KMS-11 (cell line): Measurements from ENCODE around the gene EIF3I.
A peak's percentile ranks its signal among the peaks of the same experiment; 100 is the strongest.

ENCODE experiments used
- H2AFZ ChIP-seq: fragments of 200-600 bp; sonication (generic); 2 replicates; pipeline ENCODE4 v1.6.1; 2016; ENCODE audit warnings: antibody characterized with exemption, mixed run types, low read depth
- H3K27ac ChIP-seq: fragments of 200-600 bp; sonication (generic); 2 replicates; pipeline ENCODE4 v1.6.1; 2016; ENCODE audit warnings: mild to moderate bottlenecking, mixed run types
- H3K27me3 ChIP-seq: fragments of 200-600 bp; sonication (generic); 2 replicates; pipeline ENCODE4 v1.6.1; 2017; ENCODE audit warnings: mild to moderate bottlenecking, low read depth, mixed run types, moderate library complexity; ENCODE audit not compliant: insufficient read depth
- H3K36me3 ChIP-seq: fragments of 200-600 bp; sonication (generic); 2 replicates; pipeline ENCODE4 v1.6.1; 2017; ENCODE audit warnings: mild to moderate bottlenecking, mixed run types; ENCODE audit not compliant: insufficient read depth
- H3K4me1 ChIP-seq: fragments of 200-600 bp; sonication (generic); 2 replicates; pipeline ENCODE4 v1.6.1; 2016; ENCODE audit warnings: mild to moderate bottlenecking, low read depth, mixed run types; ENCODE audit not compliant: poor library complexity, severe bottlenecking
- H3K4me2 ChIP-seq: fragments of 200-600 bp; sonication (generic); 2 replicates; pipeline ENCODE4 v1.7.0; 2016; ENCODE audit warnings: mild to moderate bottlenecking, mixed run types
- H3K4me3 ChIP-seq: fragments of 200-600 bp; sonication (generic); IDR thresholded peaks from 2 replicates; pipeline ENCODE4 v1.6.1; 2017; ENCODE audit warnings: low read depth, low read length, mixed read lengths; ENCODE audit not compliant: insufficient read depth
- H3K79me2 ChIP-seq: fragments of 200-600 bp; sonication (generic); 2 replicates; pipeline ENCODE4 v1.6.1; 2016; ENCODE audit warnings: low read depth, mixed run types; ENCODE audit not compliant: insufficient read depth
- H3K9ac ChIP-seq: fragments of 200-600 bp; sonication (generic); 2 replicates; pipeline ENCODE4 v1.6.1; 2016; ENCODE audit warnings: mild to moderate bottlenecking, mixed run types
- H4K20me1 ChIP-seq: fragments of 200-600 bp; sonication (generic); 2 replicates; pipeline ENCODE4 v1.6.1; 2016; ENCODE audit warnings: mild to moderate bottlenecking, mixed run types; ENCODE audit not compliant: insufficient read depth
- TF ChIP-seq, protein P1 (sequence below): fragments of 200-600 bp; sonication (generic); conservative IDR thresholded peaks from 2 replicates; pipeline ENCODE4 v1.6.1; 2017; ENCODE audit warnings: low read depth, mild to moderate bottlenecking, antibody characterized with exemption, low read length, moderate library complexity, mixed read lengths

EIF3I gene

DNA sequence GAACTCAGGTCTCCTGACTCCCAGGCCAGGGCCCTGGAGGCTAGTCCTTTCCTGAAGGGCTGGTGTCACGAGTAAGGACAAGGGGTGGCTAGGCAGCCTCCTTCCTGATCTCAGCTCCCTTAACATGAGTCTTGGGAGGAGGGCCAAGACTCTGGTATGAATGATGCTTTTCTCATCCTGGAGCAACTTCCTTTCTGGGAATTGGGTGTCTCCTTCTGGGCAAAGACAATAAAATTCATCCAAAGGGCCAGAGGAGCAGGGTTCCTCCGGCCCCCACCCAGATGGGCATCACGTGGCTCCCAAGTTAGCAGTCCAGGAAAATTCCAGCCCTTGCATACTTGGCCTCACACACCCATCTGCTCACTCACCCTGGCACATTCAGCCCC is 24.7 kb downstream of the EIF3I start, which contains the start of gene FAM167B:
Gene FAM167B (plus strand): TSS at position 335 of the 386 bp plus-strand sequence. CDS start 200 bp downstream, outside the sequence.
- TF ChIP-seq, protein P1, sequence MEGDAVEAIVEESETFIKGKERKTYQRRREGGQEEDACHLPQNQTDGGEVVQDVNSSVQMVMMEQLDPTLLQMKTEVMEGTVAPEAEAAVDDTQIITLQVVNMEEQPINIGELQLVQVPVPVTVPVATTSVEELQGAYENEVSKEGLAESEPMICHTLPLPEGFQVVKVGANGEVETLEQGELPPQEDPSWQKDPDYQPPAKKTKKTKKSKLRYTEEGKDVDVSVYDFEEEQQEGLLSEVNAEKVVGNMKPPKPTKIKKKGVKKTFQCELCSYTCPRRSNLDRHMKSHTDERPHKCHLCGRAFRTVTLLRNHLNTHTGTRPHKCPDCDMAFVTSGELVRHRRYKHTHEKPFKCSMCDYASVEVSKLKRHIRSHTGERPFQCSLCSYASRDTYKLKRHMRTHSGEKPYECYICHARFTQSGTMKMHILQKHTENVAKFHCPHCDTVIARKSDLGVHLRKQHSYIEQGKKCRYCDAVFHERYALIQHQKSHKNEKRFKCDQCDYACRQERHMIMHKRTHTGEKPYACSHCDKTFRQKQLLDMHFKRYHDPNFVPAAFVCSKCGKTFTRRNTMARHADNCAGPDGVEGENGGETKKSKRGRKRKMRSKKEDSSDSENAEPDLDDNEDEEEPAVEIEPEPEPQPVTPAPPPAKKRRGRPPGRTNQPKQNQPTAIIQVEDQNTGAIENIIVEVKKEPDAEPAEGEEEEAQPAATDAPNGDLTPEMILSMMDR: no peak
- Histone ChIP-seq H4K20me1 (no peaks in the 10 kb centered on the region), H3K4me2 (no peak within 1 kb of the TSS), H3K27me3 (no peaks in the 10 kb centered on the region), H2AFZ (peak within 1 kb of the TSS; percentile 30; the same call in 1 of the 2 replicates), H3K4me1 (peaks cover 17% of the 10 kb centered on the region), H3K79me2 (no peaks in the 10 kb centered on the region), H3K4me3 (no peak within 1 kb of the TSS), H3K36me3 (no peaks in the 10 kb centered on the region), H3K27ac (no peak within 1 kb of the TSS), H3K9ac (no peak within 1 kb of the TSS)

DNA sequence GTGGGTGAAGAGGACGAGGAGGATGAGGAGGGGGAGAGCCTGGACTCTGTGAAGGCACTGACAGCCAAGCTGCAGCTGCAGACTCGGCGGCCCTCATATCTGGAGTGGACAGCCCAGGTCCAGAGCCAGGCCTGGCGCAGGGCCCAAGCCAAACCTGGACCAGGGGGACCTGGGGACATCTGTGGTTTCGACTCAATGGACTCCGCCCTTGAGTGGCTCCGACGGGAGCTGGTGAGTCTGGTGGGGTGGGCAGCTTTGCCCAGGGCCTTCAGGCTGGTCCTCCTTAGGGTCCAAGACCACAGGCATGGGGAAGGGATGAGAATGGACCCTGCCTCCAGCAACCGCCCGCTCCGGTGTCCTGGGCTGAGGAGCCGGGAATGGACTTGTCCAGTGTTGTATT is 25.2 kb downstream of the EIF3I start:
- Histone ChIP-seq H3K79me2 (no peaks in the 10 kb centered on the region), H3K4me2 (no peak overlapping the region), H2AFZ (0 out of 2 replicates have a peak overlapping the region, but pooled peaks have one; percentile 30), H3K27ac (no peak overlapping the region), H3K9ac (no peak overlapping the region), H3K4me3 (no peak overlapping the region), H3K4me1 (peaks cover 17% of the 10 kb centered on the region), H4K20me1 (no peaks in the 10 kb centered on the region), H3K36me3 (no peaks in the 10 kb centered on the region), H3K27me3 (no peaks in the 10 kb centered on the region)
- TF ChIP-seq, protein P1: no peak

DNA sequence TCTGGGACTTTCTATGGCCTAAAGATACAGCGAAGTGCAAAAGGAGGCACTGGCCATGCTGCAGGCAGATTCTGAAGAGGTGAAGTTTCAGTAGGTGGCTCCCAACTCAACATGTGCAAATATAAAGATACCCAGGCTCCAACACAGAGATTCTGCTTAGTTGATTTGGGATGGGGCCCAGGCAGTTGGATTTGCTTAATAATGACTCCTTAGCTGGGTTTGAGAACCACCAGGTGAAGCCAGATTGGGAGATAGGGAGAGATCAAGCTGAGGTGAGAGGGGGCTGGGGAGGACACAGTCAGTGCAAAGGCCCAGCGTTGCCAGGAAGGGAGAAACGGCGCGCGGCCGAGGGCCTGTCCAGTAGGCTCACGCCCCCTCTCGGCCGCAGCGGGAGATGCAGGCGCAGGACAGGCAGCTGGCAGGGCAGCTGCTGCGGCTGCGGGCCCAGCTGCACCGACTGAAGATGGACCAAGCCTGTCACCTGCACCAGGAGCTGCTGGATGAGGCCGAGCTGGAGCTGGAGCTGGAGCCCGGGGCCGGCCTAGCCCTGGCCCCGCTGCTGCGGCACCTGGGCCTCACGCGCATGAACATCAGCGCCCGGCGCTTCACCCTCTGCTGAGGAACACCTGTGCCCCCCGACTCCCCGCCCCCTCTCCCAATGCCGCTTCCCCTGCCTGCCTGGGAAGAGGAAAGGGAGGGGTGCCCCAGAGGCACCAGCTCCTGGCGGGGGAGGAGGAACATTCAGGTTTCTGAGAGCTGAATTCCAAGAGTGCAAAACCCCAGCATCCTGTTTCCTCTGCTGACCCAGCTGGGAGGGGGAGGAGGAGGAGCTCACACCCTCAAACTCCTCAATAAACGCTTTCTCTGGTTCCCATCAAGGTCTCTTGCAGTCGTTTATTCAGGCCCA is 26.0 kb downstream of the EIF3I start:
- H3K9ac ChIP-seq: no peak overlapping the region
- H3K36me3 ChIP-seq: no peaks in the 10 kb centered on the region
- H4K20me1 ChIP-seq: no peaks in the 10 kb centered on the region
- H3K4me3 ChIP-seq: no peak overlapping the region
- no peaks in the 10 kb centered on the region for H3K27me3 ChIP-seq
- H2AFZ ChIP-seq: peak overlapping the region; percentile 30; the same call in 1 of the 2 replicates
- no peaks in the 10 kb centered on the region for H3K79me2 ChIP-seq
- TF ChIP-seq, protein P1: peak; percentile 74
- H3K4me2 ChIP-seq: peak overlapping the region; percentile 9; the same call in 1 of the 2 replicates
- peaks cover 17% of the 10 kb centered on the region for H3K4me1 ChIP-seq
- no peak overlapping the region for H3K27ac ChIP-seq

DNA sequence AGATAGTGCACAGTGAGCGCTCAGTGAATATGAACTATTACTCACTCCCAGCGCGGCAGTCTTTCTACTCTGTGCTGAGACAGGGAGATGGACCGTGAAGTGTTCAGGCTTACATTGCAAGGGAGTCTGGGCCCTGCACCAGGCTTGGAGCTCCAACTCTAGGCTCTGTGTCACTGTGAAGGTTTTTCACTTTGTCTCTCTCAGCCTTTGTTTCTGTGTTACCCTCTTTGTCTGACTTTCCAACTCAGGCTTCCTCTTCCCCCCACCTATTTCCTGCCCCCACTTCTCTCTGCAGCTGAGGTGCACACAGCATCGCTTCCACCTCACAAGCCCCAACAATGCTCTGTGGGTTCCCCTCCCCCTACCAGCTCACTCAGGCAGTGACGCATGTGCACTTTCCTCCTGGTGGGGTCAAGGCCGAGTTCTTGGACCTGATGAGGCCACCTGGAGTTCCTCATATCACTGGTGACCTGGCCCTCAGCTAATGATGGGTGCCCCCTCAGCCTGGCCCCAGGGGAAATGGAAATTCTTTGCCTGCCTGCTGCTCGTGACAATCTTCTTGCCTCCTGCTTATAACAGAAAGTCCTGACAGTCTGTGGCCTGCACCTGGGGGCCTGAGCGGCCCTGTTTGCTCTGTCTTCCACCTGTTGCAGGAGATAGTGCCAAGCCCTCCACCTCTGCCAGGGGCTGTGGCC is 27.8 kb downstream of the EIF3I start:
- Histone ChIP-seq H2AFZ (peak overlapping the region; percentile 23), H3K4me2 (no peak overlapping the region), H3K36me3 (no peaks in the 10 kb centered on the region), H3K4me1 (peaks cover 17% of the 10 kb centered on the region), H3K9ac (no peak overlapping the region), H3K27ac (peak overlapping the region; percentile 26; the same call in 1 of the 2 replicates), H3K27me3 (no peaks in the 10 kb centered on the region), H4K20me1 (no peaks in the 10 kb centered on the region), H3K4me3 (no peak overlapping the region), H3K79me2 (no peaks in the 10 kb centered on the region)
- TF ChIP-seq, protein P1: no peak
